Mammary epithelial cell (primary cell): ENCODE data around the gene ZNF879.

Source experiments
- EZH2 ChIP-seq: IDR thresholded peaks from 2 replicates; pipeline ENCODE4 v1.6.1; 2012; ENCODE audit warnings: low read length, inconsistent platforms, borderline replicate concordance
- TF ChIP-seq, protein P1 (sequence below), 2 donors: IDR thresholded peaks in 1 of 2; conservative IDR thresholded peaks in 1 of 2; 2 replicates each; pipeline ENCODE4 v1.5.1; 2011 to 2012; ENCODE audit warnings: inconsistent platforms in 2 of 2, low read length in 2 of 2, mild to moderate bottlenecking in 2 of 2, control low read depth in 1 of 2, low read depth in 1 of 2; ENCODE audit not compliant: insufficient read depth in 1 of 2; ENCODE audit errors: extremely low read depth in 1 of 2

DNA sequence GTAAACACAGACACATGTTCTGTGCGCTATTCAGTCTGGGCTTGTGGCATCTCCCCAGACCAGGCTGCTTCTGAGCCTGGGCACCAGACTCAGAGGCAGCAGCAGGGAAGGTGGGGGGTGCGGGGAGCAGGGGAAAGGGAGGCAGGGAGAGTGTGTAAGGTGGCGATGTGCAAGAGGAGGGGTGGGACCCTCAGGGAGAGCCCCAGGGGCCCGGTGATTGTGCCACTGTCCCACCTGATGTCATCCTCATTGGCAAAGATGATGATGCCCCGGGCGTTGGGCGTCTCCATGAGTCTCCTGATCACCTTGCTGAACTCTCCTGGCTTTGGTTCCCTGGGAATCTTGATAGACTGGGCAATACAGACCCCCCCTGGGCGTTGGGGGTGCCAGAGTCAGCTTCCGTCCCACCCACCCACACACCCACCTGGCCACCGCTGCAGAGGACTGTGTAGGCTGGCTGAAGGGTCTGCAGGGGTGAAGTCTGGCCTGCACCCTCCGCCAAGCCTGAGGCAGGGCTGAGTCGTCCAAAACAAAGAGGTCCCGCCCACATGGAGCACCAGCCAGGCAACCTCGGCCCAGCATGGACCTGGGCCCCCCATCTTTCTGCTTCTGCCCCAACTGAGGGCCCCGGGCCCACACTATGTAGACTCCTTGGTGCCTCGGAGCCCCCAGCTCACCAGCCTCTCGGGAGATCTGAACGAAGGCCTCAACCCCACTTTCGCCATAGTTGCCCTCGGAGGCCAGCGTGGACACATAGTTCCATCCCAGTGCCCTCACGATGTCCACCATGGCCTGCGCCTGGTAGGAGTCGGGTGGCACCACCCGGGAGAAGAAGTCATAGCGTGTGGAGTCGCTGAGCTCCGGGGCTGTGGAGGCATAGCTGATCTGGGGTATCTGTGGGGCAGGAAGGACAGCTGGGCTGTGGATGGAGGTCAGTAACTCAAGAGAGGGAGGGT lies 32.1 kb upstream of the ZNF879 start:
- TF ChIP-seq, protein P1, sequence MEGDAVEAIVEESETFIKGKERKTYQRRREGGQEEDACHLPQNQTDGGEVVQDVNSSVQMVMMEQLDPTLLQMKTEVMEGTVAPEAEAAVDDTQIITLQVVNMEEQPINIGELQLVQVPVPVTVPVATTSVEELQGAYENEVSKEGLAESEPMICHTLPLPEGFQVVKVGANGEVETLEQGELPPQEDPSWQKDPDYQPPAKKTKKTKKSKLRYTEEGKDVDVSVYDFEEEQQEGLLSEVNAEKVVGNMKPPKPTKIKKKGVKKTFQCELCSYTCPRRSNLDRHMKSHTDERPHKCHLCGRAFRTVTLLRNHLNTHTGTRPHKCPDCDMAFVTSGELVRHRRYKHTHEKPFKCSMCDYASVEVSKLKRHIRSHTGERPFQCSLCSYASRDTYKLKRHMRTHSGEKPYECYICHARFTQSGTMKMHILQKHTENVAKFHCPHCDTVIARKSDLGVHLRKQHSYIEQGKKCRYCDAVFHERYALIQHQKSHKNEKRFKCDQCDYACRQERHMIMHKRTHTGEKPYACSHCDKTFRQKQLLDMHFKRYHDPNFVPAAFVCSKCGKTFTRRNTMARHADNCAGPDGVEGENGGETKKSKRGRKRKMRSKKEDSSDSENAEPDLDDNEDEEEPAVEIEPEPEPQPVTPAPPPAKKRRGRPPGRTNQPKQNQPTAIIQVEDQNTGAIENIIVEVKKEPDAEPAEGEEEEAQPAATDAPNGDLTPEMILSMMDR (conservative IDR thresholded peaks at IDR 0.05 in 1 of 2, IDR thresholded peaks at IDR 0.05 in 1 of 2; ENCODE audit: extremely low read depth in 1 of 2, insufficient read depth in 1 of 2, low read depth in 1 of 2, low read length in 2 of 2) = no peak
- TF ChIP-seq EZH2 = no peak
